Measurements from ENCODE around the gene ANKRD44.

The ANKRD44 gene

GRCh38 chr2:197322724-197323720 is 12.4 kb upstream of the ANKRD44 start:
- DNase-seq (ENCODE audit: low read depth in 1 of 2, low spot score in 1 of 2): no peak

DNA sequence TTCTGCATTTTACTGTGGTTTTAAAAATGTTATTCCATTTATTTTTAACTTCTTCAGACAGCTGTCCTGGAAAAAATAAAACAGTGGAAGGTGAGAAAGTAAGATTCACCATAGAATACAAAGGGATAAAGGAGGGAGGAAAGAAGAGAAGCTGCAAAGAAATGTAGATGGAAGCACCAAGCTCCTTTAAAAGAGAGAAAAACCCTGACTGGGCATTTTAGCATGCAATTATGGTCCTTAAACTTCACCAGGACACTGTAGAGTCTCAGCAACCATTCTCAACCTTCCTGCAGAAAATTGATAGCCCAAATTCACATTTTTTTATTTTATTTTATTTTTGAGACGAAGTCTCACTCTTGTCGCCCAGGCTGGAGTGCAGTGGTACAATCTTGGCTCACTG is 11.6 kb upstream of the ANKRD44 start:
- DNase-seq (ENCODE audit: low read depth in 1 of 2, low spot score in 1 of 2): no peak

GRCh38 chr2:197315371-197315770 is 4.8 kb upstream of the ANKRD44 start:
- DNase-seq (ENCODE audit: low read depth in 1 of 2, low spot score in 1 of 2): no peak

GRCh38 chr2:197312186-197312585 is 1.6 kb upstream of the ANKRD44 start:
- DNase-seq (ENCODE audit: low read depth in 1 of 2, low spot score in 1 of 2): no peak

- no peak for DNase-seq (ENCODE audit: low read depth in 1 of 2, low spot score in 1 of 2)
Measured at GRCh38 chr2:197311421-197312033, 947 bp upstream of the ANKRD44 start.

GRCh38 chr2:197310987-197311420 is 424 bp upstream of the ANKRD44 start:
- DNase-seq (ENCODE audit: low read depth in 1 of 2, low spot score in 1 of 2): no peak

DNA sequence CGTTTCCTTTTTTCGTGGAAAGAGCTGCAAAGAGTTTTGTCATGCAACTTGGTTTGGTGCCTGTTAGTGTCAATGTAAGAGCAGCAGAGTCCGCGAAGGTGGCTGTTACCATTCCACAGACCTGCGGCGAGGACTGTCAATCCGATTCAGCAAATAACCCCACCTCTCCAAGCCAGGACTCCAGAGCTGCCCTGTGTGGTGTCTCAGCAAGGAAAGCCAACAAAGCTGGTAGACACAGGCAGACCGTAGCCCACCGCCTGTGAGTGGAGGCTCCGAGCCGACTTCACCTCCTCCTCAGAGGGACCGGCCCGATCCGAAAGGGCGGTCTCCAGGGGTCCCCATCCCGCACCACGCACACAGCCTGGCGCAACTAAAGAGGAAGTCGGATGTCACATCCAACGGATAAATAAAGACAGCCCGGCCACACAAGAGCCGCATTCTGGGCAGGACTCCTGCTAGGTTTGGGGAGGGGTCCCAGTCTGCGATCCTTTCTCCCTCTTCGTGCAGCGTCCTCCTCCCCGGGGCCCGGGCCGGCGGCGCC is 819 bp downstream of the ANKRD44 start:
- DNase-seq (ENCODE audit: low read depth in 1 of 2, low spot score in 1 of 2): no peak

GRCh38 chr2:197308996-197309690 is 1.4 kb downstream of the ANKRD44 start:
- no peak for DNase-seq (ENCODE audit: low read depth in 1 of 2, low spot score in 1 of 2)

- DNase-seq (ENCODE audit: low read depth in 1 of 2, low spot score in 1 of 2): no peak
Measured at GRCh38 chr2:197308585-197308984, 2.0 kb downstream of the ANKRD44 start.

GRCh38 chr2:197307933-197308521 is 2.6 kb downstream of the ANKRD44 start:
- DNase-seq (ENCODE audit: low read depth in 1 of 2, low spot score in 1 of 2): no peak

DNA sequence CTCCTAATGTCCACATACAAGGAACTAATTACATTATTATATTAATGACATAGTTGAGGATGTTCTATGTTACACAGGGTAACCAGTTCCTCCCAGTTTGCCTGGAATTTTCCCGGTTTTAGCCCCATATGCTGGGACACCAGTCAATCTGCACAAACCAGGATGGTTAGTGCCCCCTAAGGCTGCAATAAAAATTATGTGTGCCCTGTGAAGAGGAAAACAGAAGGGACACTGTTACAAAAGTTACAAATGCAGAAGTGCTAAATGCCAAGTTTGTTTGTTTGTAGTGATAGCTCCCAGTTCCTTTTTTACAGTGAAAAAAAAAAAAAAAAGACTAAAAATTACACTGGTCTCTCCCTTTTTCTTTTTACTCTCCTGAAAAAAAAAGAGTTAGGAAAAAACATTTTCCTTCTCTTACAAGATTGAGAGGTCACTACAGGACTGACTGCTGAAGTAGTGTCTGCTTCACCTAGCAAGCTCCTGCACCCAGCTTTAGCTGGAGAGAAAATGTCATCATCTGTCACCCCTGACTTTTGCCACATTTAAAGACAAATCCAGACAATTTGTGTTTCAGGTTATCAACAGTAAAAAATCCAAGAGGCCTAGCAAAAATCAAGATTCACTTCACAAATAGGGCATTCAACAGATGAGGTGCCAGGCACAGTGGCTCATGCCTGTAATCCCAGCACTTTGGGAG is 3.2 kb downstream of the ANKRD44 start:
- DNase-seq (ENCODE audit: low read depth in 1 of 2, low spot score in 1 of 2): no peak

- no peak for DNase-seq (ENCODE audit: low read depth in 1 of 2, low spot score in 1 of 2)
Measured at GRCh38 chr2:197306696-197307040, 3.9 kb downstream of the ANKRD44 start.

DNA sequence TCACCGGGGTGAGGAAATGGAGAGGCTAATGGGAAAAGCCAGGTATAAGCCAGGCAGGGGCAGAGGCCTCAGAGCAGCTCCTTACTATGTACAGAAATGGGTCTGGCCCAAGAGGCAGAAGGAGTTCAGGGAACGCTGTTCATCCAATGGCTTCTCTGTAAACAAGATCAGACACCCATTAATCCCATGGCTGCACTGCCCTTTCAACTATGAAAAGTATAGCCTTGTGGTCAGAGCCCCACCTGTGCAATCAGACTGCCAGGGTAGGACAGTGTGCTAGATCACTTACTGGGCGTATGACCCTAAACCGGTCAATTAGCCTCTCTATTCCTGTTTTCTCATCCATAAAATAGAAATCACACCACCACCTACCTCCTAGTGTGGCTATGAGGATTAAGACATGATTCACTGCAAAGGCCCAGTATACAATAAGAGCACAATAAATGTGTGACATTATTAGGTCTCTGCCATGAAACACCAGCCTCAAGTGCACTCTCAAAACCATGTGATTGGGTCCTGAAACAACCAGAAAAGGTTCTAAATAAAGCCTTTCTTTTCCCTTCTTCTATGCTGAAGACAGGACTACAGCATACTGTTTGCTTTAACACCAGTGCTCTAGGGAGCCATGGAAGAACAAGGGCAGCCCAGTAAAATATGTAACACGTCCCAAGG is 4.4 kb downstream of the ANKRD44 start:
- DNase-seq (ENCODE audit: low read depth in 1 of 2, low spot score in 1 of 2): no peak

GRCh38 chr2:197304556-197305011 is 6.0 kb downstream of the ANKRD44 start:
- no peak for DNase-seq (ENCODE audit: low read depth in 1 of 2, low spot score in 1 of 2)

GRCh38 chr2:197300139-197300538 is 10.4 kb downstream of the ANKRD44 start:
- DNase-seq (ENCODE audit: low read depth in 1 of 2, low spot score in 1 of 2): no peak

DNA sequence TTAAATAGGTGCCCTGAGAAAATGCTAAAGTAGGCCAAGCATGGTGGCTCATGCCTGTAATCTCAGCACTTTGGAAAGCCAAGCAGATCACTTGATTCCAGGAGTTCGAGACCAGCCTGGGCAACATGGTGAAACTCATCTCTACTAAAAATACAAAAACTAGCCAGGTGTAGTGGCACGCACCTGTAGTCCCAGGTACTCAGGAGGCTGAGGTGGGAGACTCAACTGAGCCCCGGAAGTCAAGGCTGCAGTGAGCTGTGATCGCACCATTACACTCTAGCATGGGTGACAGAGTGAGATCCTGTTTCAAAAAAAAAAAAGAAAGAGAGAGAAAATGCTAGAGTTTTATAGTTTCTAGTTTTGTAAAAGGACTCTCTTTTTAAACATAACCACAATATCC is 12.0 kb downstream of the ANKRD44 start:
- no peak for DNase-seq (ENCODE audit: low read depth in 1 of 2, low spot score in 1 of 2)

GRCh38 chr2:197297772-197298318 is 12.7 kb downstream of the ANKRD44 start:
- DNase-seq (ENCODE audit: low read depth in 1 of 2, low spot score in 1 of 2): no peak

- no peak for DNase-seq (ENCODE audit: low read depth in 1 of 2, low spot score in 1 of 2)
Measured at GRCh38 chr2:197297266-197297665, 13.3 kb downstream of the ANKRD44 start.

DNA sequence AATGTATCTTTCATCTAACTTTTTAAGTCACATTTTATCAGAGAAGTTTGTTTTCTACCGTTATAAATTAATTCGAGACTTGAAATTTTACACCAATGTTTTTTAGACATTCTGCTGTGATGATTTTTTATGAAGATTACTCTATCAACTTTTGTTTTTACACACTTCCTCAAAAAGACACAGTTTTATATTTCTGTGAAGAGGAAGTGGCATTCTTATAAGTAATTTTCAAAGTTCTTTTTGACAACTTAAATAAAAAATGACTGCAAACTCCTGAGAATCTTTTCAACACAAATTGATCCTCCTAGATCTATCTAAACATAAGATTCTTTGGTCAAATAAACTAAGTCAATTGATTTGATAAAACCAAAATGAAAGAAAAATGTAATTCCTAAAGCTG is 13.7 kb downstream of the ANKRD44 start:
- DNase-seq (ENCODE audit: low read depth in 1 of 2, low spot score in 1 of 2): no peak

- DNase-seq (ENCODE audit: low read depth in 1 of 2, low spot score in 1 of 2): no peak
Measured at GRCh38 chr2:197294260-197294659, 16.3 kb downstream of the ANKRD44 start.
